ENCODE measurements around the gene FMNL2. TPM values are rescaled to one million over a fixed set of nuclear protein-coding genes. Genes with fewer than 3 reads are reported as not detected.

Gene FMNL2
- total RNA-seq, 1 donor from 2014 or later = 31.8 TPM

DNA sequence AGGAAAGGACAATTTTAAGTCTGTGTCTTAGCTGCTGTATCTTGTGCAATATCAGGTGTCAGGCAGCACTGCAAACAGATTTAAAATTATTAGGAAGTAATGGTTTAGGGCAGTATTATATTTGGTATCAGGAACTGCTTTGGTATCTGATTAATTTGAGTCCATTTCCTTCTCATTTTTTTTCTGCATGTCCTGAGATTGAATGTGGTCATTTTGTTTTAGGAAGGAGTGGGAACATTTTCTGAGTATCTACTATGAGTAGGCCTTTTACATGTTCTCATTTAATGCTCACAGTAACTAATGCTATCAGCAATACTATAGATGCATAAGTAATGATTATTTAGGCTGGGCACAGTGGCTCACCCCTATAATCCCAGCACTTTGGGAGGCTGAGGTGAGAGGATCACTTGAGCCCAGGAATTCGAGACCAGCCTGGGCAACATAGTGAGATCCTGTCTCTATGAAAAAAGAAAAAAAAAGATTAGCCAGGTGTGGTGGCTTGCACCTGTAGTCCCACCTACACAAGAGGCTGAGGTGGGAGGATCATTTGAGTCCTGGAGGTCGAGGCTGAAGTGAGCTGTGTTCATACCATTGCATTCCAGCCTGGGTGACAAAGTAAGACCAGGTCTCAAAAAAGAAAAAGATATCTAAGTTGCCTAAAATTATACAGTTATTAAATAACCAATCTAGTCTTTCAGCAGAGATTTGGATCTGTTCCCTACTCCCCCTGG, 4.7 kb downstream of the FMNL2 start:
- DNase-seq (ENCODE audit: low spot score) = no peak

DNA sequence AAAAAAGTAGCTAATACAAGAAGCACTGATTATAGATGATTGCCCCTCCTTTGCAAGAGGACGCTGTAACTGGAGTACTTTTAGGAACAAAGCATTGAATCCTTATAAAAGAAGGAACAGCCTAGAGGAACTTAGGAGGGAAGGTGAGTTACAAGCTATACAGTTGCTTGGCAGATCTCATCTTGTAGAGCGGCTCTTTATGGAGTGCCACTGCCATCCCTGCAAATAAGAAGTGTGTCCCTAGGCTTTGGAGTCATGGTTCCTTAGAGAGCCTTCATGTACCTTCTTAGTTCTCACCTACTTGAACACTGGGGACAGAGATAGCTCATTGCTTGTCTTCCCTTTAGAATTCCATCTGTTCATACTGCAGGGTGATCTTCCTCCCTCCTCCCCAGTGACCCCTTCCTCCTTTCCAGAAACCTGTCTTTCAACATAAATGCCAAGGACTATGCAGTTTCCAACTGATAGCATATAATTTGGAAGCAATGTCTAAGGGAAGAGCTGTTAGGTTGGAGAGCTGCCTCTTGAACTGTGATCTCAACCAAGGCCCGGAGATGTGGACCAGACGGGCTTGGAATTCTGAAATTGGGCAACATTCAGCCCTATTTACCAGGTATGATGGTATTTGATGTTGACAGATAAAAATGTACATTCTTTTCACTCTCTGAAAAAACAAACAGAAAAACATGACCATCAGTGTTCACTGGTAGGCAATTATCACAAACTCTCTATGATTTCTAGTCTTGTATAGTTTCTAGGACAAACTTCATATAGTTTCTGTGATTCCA, 7.5 kb downstream of the FMNL2 start:
- no peak for DNase-seq (ENCODE audit: low spot score)

DNA sequence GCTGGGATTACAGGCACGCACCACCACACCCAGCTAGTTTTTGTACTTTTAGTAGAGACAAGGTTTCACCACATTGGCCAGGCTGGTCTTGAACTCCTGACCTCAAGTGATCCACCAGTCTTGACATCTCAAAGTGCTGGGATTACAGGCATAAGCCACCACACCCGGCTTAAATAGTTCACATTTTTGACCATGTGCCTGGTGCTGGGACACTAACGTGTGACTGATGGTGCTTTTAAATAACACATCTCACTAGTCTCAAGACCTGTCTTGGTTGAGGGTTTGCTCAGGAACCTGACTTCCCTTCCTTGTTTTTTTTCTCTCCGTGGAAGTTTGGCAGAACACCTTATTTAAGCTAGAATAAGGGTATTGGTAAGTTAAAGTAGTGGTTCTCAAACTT, 8.5 kb downstream of the FMNL2 start:
- DNase-seq (ENCODE audit: low spot score) = no peak

DNA sequence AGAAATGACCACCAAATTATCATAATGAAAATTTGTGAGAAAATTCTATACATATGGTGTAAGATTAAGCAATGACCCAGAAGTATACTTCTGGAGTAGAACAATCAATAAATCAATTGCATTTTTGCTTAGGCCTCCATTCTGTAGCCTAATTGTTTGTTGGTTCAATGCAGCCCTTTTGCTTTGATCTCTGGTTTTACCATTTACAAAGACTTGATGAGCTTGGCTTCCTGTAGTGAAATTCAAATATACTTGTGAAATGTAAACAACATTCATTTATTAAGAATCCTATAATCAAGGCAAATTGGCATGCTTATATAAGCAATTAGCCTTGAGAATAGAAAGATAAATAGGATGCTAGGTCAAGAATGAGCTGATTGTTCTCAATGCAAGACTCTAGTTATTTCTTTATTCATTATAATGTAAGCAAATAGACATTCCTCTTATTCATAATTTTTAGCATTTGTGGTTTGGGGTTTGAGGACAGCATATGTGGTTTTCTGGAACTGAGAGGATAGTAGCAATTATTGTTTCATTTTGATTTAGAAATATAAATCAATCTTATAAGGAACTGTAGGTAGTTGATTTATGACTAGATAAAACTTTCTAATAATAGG, 9.7 kb downstream of the FMNL2 start:
- DNase-seq (ENCODE audit: low spot score) = no peak

DNA sequence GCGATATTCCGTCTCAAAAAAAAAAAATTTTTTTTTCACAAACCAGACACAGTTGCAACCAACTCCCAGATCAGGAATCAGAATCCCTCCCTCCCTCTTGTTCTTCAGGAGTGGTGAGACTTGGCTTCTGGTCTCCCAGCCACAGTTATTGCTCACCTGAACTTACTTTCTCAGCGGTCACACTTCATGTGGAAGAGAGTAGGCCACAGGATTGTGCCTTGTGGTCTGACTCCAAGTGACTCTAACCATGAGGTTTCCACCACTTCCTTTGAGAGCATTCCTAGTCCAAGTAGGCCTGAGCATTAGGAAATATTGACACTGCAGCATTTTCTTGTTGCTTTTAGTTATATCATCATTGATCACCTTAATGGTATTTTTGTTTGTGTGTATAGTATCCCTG, 12.1 kb downstream of the FMNL2 start:
- no peak for DNase-seq (ENCODE audit: low spot score)

DNA sequence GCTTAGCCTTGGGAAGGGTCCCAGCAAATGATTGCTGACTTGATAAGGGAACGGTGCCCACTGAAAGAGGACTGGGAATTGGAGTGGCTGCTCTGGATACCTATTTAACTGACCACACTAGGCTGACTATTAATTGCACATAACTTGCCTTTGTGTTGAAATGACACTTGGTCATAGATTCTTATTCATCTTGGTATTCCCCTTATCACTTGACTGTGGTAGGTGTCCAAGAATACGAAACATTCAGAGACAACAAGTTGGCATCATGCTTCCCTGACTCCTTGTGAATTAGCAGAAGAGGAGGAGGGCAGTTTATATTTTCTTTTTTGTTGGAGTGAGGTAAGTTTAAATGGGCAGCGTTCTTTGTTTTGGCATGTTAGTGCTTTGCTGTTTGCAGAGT, 13.4 kb downstream of the FMNL2 start:
- no peak for DNase-seq (ENCODE audit: low spot score)

DNA sequence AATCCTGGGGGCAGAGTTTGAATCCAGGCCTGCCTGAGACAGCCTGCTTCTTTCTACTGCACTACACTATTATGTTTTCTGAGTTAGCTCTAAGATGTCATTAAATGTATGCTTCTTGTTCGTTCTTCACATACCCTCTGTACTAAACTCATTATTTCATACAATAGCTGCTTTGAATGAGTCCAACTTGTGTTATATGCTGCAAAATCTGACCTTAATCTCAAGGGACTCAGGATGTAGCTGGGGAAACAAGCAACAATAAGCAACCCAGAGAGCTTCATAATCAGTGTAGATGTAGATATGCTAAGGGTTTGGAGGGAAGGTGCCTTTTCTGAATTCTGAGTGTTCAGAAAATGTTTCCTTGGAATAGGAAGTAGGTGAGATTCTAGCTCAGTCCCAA, 14.4 kb downstream of the FMNL2 start:
- no peak for DNase-seq (ENCODE audit: low spot score)

DNA sequence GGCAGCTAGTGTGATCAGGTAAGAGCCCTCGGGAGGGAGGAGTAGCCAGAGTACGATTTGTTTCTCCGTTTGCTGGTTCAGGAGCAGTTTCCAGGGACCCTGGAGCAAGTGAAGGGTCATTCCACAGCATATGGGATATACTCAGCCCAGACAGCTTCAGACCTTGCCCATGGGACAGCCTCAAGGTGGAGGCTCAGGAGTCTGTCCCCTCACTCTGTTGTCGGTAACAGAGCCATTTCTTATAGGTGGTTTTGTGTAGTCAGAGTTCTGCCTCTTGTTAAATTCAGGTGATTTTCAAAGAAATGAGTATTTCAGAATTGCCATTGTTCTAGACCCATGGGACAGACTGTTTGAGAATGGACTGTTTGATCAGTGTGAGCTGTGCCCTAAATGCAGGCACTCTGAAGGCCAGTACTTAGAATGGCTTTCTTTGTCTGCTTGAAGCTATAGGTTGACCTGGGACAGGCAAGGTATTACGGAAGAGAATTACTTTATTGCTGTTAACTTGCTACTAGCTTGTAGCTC, 15.2 kb downstream of the FMNL2 start:
- no peak for DNase-seq (ENCODE audit: low spot score)

DNA sequence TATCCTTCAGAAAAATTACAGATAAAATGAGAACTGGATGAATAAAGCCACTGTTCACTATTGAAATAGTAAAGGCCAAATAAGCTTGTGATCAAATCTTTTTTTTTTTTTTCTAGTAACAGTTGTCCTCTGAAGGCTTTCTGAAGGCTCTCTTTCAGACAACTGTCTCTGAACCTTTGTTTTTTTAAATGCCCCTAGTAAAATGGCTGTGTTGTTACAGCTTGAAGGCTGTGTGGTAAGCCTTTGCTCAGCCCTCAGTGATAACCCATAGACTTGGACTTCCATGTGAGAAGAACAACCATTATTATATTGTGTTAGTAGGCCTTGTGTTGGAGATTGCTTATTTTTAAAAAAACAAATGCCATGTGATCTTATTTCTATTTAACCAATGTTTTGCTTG, 17.6 kb downstream of the FMNL2 start:
- DNase-seq (ENCODE audit: low spot score) = no peak

DNA sequence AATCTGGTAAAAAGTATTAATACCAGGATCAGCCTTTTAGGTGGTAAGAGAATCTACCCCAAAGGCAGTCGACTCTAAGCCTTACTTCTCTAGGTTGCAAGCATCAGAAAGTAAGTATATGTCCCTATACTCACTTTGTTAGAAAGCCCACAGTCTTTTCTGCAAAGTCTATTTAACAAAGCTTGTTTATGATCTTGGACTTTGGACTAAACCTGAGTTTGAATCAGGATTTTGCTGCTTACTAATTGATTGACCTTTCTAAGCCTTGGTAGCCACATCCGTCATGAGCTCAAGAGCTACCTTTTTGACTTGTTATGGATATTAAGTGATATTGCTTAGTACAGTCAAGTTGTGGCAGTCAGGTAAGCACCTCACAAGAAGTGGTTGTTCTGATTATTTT, 18.4 kb downstream of the FMNL2 start:
- DNase-seq (ENCODE audit: low spot score) = no peak

DNA sequence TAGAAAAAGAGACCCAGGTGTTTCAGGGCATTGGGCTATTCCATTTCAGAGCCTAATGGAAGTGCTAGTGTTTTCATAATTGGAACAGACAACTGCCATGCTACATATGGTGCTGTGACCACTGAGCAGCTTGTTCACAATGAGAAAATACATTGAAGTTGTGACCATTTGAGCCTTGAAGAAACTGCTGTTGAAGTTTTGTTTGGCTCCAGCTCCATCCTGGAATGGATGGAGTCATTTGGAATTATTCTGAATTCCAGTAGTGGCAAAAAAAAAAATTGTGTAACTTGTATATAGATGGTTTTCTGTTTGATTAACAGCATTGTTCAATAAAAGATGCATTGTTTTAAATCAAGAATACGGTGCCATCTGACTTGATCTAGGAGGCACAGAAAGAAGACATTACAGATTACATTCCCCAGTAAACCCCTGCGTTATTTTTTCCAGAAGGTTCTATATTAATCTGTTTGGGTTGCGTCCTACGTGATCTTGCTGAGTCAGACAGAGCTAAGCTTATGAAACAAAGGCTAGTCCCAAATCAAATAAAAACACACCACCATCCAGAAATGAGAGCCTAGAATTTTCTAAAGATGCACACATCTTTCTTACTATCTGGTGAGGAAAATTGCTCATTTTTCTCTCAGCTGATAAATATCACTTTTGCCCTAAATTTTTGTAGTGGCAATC, 19.2 kb downstream of the FMNL2 start:
- no peak for DNase-seq (ENCODE audit: low spot score)

DNA sequence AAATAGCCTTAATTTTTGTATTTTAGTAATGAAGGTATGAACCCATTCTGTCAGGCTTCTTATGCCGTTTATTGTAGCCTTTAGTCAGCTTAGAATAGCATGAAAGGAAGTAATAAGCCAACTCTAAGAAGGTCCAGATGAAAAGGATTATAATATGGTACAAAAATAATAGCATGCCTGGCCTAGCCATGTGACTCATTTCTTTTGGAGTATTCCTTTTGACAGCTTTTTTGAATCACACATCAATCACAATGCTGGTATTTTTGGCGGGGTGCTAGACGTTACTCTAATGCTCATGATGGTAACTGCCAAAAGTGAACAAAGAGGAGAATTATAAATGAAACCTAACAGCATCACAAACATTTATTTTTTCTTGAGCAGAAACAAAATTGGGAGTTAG, 19.9 kb downstream of the FMNL2 start:
- no peak for DNase-seq (ENCODE audit: low spot score)

DNA sequence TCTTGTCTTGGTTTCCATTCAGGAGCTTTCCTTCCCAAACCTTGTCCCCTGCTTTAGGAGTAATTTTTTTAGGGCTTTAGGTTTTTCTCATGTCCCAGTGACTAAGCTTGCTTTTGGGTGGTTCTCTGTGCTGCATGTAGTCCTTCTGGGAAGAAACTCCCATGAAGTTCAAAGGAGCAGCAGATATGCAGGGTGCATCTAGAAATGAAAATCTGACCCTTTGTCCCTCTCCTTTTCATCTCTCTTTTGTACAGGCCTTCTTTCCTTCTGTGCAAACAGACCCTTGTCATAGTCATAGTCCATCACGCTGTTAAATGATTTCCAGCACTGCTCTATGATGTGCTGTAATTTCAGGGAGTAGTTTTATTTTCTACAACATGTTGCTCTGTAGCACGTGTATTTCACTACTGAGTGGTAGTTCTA, 20.4 kb downstream of the FMNL2 start:
- DNase-seq (ENCODE audit: low spot score) = no peak

DNA sequence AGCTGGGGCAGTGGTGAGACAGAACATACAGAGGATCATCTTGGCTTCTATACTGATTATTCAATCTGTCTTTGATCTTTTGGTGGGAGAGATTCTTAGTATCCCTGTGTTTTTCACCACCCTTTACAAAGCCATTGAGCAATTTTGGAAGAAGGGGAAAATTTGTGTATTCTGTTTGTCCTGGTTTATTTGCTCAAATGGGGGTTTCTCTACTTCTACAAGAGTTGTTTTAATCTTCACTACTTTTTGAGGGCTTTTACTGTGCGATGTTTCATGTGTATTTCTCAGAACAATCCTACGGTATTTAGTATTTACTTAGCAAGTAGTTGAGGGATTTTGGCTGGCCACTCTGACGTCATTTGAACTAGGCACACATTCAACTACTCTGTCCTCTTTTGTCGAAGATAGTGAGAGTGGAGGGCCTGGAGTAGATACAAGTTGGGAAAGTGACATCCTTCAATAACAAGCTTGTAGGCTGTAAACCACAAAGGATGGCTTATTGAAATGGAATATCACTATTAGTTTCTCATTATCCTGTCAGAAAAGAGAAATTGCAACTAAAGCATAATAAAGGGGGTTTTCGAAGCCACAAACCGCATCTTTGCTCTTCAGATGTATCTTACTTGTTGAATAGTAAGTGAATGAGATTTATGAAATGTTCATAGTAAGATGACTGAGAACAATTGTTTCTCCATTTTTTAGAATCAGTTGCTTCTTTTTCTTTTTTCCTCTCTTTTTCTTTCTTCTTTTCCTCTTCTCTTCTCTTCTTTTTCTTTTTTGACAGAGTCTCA, 24.8 kb downstream of the FMNL2 start:
- no peak for DNase-seq (ENCODE audit: low spot score)

DNA sequence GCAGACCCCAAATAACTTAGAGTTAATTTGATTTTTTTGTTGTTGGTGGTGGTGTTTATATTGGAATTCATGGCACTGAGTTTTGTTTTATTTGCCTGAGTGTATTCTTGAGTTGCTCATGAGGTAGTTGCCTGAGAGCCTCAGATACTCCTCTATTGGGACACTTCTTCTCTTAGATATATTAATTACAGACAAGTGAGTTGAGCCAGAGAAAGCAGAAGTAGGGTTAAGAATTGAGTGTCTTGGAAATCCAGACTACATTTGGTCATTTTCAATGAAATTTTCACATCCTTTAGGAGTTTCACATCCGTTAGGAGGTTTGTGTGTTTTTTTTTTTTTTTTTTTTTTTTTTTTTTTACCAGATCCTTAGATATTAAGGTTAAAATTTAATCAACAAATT, 29.0 kb downstream of the FMNL2 start:
- DNase-seq (ENCODE audit: low spot score) = no peak

DNA sequence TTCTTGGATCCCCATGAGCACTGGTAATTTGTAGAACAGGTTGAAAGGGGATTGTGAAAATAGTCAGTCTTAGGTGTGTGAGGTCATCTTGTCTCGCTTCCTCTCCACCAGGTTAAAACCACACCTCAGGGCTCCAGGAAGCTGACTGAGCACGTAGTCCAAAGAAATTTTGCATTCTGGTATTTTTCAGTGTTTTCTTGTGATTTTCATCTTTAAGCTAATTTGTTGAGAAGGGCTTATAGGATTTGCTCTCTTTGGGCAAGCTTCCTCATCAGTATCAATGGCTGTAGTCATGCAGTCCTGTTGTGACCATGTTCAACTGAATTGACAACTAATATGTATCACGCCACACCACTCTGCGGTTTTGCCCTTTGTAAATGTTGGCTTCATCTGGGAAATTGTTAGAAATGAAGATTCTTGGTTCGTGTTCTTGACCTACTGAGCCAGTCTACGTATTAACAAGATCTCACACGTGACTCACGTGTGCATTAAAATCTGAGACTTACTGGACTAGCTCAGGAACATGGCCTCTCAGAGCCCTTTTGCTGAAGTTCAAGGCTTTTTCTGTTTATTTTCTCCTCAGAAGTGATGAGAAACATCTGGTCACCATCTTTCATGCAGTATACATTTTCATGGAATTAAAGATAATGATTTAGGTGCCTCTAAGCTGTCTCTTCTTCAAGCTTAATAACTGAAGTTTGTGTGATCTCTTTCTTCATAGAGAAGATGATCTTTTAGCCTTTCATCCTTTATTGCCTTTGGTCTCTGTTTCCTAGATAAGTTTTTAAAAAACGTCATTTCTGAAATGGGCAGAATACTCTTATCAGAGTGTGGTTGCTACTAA, 32.8 kb downstream of the FMNL2 start:
- no peak for DNase-seq (ENCODE audit: low spot score)

DNA sequence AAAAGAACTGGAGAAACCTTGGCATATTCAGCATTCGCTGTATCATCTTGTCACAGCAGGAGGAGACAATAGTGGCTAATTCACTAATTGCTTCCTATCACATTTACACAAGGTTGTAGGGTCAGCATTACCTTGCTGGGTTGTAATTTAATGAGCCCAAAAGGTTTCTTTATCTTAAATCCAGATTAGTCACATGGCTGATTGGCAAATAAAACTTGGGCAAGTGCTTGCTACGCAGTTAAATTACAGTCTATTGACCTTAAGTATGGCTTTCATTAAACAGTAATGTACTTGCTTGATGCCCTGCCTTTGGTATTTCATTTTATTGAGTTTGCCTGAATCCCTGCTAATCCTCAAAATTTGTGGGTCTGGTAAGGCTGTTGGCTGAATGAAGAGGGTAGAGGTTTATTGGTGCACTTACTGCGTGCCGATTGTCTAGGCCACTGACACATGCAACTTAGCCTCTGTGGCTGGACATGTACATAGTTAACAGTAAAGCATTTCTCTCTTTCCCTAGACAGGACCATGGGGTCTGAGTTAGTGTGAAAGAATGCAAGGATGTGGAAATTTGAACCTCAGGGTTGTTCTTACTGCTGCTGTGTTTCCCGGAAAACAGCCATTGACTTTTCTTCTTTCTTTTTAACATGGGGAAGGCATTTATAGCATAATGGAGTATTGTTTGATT, 34.3 kb downstream of the FMNL2 start:
- DNase-seq (ENCODE audit: low spot score) = no peak

DNA sequence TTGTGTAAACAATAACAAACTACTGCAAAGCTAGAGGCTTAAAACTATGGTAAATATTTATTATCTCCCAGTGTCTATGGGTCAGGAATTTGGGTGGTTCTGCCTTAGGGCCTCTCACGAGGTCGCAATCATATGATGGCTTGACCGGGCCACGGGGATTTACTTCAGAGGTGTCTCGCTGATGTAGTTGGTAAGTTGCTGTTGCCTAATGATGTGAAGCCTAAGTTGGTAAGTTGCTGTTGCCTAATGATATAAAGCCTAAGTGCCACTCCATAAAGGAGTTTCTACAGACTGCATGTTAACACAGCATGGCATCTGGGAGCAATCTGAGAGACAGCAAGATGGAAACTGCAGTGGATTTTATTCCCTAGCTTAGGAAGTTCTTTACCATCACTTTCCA, 35.8 kb downstream of the FMNL2 start:
- DNase-seq (ENCODE audit: low spot score) = no peak

DNA sequence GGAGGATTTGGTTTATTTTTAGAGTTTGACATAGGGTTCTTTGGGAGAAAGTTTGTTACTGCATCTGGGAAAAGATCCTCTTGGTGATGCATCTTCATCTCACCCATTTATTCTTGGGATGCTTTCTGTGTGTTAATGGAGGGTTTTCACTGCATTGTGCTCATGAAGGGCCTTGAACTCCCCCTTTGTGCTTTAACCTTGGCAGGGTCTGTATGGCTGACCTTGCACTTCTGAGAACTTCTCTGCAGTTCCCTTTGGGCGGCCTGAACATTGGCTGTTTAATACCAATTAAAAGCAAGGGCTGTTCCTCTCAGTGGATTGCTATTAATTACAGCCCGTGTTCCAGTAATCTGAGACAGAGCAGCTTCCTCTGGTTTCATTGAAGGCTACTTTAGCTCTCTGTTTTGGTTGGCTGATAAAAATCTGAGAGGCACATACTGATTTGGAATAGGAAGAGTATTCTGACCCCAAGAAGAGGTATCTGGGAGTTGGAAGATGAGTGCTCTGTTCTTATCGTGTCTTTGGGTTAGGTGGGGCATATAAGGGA, 37.5 kb downstream of the FMNL2 start:
- DNase-seq (ENCODE audit: low spot score) = no peak

DNA sequence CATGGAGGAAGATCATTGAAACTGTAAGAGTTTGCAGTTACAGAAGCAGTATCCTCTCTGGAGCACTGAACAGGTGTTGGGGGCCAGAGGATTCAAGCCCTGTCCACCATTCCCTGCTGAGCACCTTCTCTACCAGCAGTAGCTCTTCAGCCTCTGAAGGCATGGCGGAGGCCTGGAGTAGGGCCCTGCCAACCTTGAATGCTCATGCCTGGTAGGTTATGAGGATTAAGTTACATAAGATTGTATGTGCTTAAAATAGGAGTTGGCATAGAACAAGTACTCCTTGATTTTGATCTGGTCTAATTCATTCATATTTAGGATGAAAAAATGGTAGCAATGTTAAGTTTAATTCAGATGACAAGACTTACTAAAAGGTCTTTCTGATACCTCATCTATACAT, 40.2 kb downstream of the FMNL2 start:
- no peak for DNase-seq (ENCODE audit: low spot score)
